Keratinocyte (primary cell): ENCODE data around the gene G6PC1. TPM values are rescaled to one million over a fixed set of nuclear protein-coding genes. Genes with fewer than 3 reads are reported as not detected.
"Not testable (repeated sequence)": the region's sequence is repeated elsewhere in the genome, so short reads cannot be mapped to it uniquely, and the experiment has no call there.

ENCODE experiments used
- DNase-seq: peaks from one replicate; pipeline ENCODE4 v3.0.0-alpha.2; 2011; ENCODE audit warnings: low read depth, missing footprints, low spot score
- FAIRE-seq: peaks from 2 replicates; lab custom pipeline; 2011; peaks lifted over from hg19 to GRCh38; lab: Jason Lieb, UNC
- H2AFZ ChIP-seq: 2 replicates; pipeline ENCODE4 v1.6.0; 2012; ENCODE audit warnings: low read length, control low read depth, inconsistent platforms; ENCODE audit not compliant: control insufficient read depth
- H3K27ac ChIP-seq: 2 replicates; pipeline ENCODE4 v1.5.1; 2011; ENCODE audit warnings: low read length; ENCODE audit not compliant: control insufficient read depth, insufficient read depth
- H3K27me3 ChIP-seq: 3 replicates; pipeline ENCODE4 v1.6.0; 2011; ENCODE audit warnings: low read length; ENCODE audit not compliant: control insufficient read depth, insufficient read depth; ENCODE audit errors: extremely low read depth
- H3K36me3 ChIP-seq, 2 experiments: 2 replicates in 1 of 2; 3 replicates in 1 of 2; pipeline ENCODE4 v1.5.1; 2011; ENCODE audit warnings: low read length in 2 of 2, mild to moderate bottlenecking in 1 of 2; ENCODE audit not compliant: control insufficient read depth in 2 of 2, insufficient read depth in 2 of 2; ENCODE audit errors: extremely low read depth in 1 of 2
- H3K4me1 ChIP-seq: 3 replicates; pipeline ENCODE4 v1.5.1; 2011; ENCODE audit warnings: low read length; ENCODE audit not compliant: control insufficient read depth, insufficient read depth; ENCODE audit errors: extremely low read depth
- H3K4me2 ChIP-seq: 3 replicates; pipeline ENCODE4 v1.6.0; 2011; ENCODE audit warnings: low read depth, low read length; ENCODE audit not compliant: control insufficient read depth, insufficient read depth; ENCODE audit errors: extremely low read depth
- H3K4me3 ChIP-seq, 3 experiments: fragments of 200-600 bp in 1 of 3; sonication (generic) in 1 of 3; 2 replicates in 2 of 3; 3 replicates in 1 of 3; pipeline ENCODE4 v1.5.1; 2011 to 2016; ENCODE audit warnings: low read length in 3 of 3, mild to moderate bottlenecking in 3 of 3, control low read depth in 2 of 3, inconsistent platforms in 1 of 3, low read depth in 1 of 3, mixed read lengths in 1 of 3, mixed run types in 1 of 3, moderate library complexity in 1 of 3; ENCODE audit not compliant: control insufficient read depth in 2 of 3, insufficient read depth in 2 of 3; ENCODE audit errors: extremely low read depth in 1 of 3
- H3K79me2 ChIP-seq: 2 replicates; pipeline ENCODE4 v1.6.0; 2012; ENCODE audit warnings: low read length; ENCODE audit not compliant: control insufficient read depth, insufficient read depth
- H3K9ac ChIP-seq: 3 replicates; pipeline ENCODE4 v1.6.0; 2011; ENCODE audit warnings: low read length; ENCODE audit not compliant: control insufficient read depth, insufficient read depth; ENCODE audit errors: extremely low read depth
- H3K9me1 ChIP-seq: 3 replicates; pipeline ENCODE4 v1.6.0; 2011; ENCODE audit warnings: low read length; ENCODE audit not compliant: control insufficient read depth, insufficient read depth; ENCODE audit errors: extremely low read depth
- H3K9me3 ChIP-seq: 2 replicates; pipeline ENCODE4 v1.5.1; 2012; ENCODE audit warnings: low read depth, low read length; ENCODE audit not compliant: control insufficient read depth
- H4K20me1 ChIP-seq: 3 replicates; pipeline ENCODE4 v1.6.0; 2011; ENCODE audit warnings: low read length; ENCODE audit not compliant: control insufficient read depth, insufficient read depth; ENCODE audit errors: extremely low read depth
- CTCF ChIP-seq, 3 experiments: IDR thresholded peaks in 1 of 3; conservative IDR thresholded peaks in 1 of 3; optimal IDR thresholded peaks in 1 of 3; 2 replicates in 2 of 3; 3 replicates in 1 of 3; pipeline versions ENCODE3 to v1.5.1; 2011; ENCODE audit warnings: low read length in 3 of 3, mild to moderate bottlenecking in 3 of 3, moderate library complexity in 2 of 3, control low read depth in 1 of 3, inconsistent platforms in 1 of 3; ENCODE audit not compliant: insufficient read depth in 2 of 3; ENCODE audit errors: extremely low read depth in 1 of 3
- EZH2 ChIP-seq: IDR thresholded peaks from one replicate; pipeline ENCODE4 v1.6.1; 2012; ENCODE audit warnings: inconsistent platforms, mild to moderate bottlenecking, low read length, moderate library complexity
- dilution Hi-C: fragments of 300-500 bp; cut with MboI; formaldehyde crosslinking; loops from one replicate; pipeline ENCODE4 v1.7.0; 2020; ENCODE audit warnings: low sequenced_read_pairs; ENCODE audit not compliant: extremely low pct_ligation_motif_present
- polyA plus RNA-seq, 5 experiments: library from polyadenylated mRNA; depleted of rRNA in 3 of 5; stranded (reverse) in 3 of 5; stranded (forward) in 1 of 5; unstranded in 1 of 5; fragments of >200 nt; gene quantifications; 1 replicate in 1 of 5; 2 replicates in 3 of 5; 3 replicates in 1 of 5; pipeline versions ENCODE4 v1.2.1 to v1.2.3, GENCODE V29; 2011 to 2012; ENCODE audit warnings: missing spikeins in 2 of 5, low read depth in 1 of 5, low replicate concordance in 1 of 5

G6PC1 gene
- polyA plus RNA-seq, 1 donor (not counting 4 experiments of a cell fraction or from before 2014, with no cell fraction given): not detected

GRCh38 chr17:42880776-42881310 lies 19.8 kb upstream of the G6PC1 start:
- no peak for DNase-seq
- TF ChIP-seq CTCF (optimal IDR thresholded peaks at IDR 0.05 in 1 of 3, IDR thresholded peaks at IDR 0.05 in 1 of 3, conservative IDR thresholded peaks at IDR 0.05 in 1 of 3; ENCODE audit: extremely low read depth in 1 of 3, insufficient read depth in 2 of 3, low read length in 3 of 3): no peak
- no peak for TF ChIP-seq EZH2
- Histone ChIP-seq H3K27ac (no peak overlapping the region), H3K9me3 (no peaks in the 10 kb centered on the region), H3K9ac (no peak overlapping the region), H3K9me1 (no peaks in the 10 kb centered on the region), H3K4me3 (no peak overlapping the region), H4K20me1 (no peaks in the 10 kb centered on the region), H3K4me2 (no peak overlapping the region), H3K36me3 (no peaks in the 10 kb centered on the region), H3K79me2 (no peaks in the 10 kb centered on the region), H3K27me3 (peaks cover 25% of the 10 kb centered on the region), H3K4me1 (no peaks in the 10 kb centered on the region), H2AFZ (no peak overlapping the region)
- no peak for FAIRE-seq
- dilution Hi-C loops: no loop called here

- dilution Hi-C loops, H3K27ac ChIP-seq, H2AFZ ChIP-seq, DNase-seq, H3K9me3 ChIP-seq, H3K9me1 ChIP-seq, H4K20me1 ChIP-seq, H3K4me3 ChIP-seq, H3K9ac ChIP-seq, FAIRE-seq, H3K4me2 ChIP-seq, H3K4me1 ChIP-seq, H3K36me3 ChIP-seq, H3K79me2 ChIP-seq: not testable (repeated sequence)
- H3K27me3 ChIP-seq: peaks cover 25% of the 10 kb centered on the region
These were observed 18.9 kb upstream of the G6PC1 start for GRCh38 chr17:42881706-42882105.

GRCh38 chr17:42882166-42882565 lies 18.4 kb upstream of the G6PC1 start:
- H3K9me3 ChIP-seq: no peaks in the 10 kb centered on the region
- TF ChIP-seq CTCF (optimal IDR thresholded peaks at IDR 0.05 in 1 of 3, IDR thresholded peaks at IDR 0.05 in 1 of 3, conservative IDR thresholded peaks at IDR 0.05 in 1 of 3; ENCODE audit: extremely low read depth in 1 of 3, insufficient read depth in 2 of 3, low read length in 3 of 3) (no peak), EZH2 (no peak)
- H3K36me3 ChIP-seq: no peaks in the 10 kb centered on the region
- no peak for FAIRE-seq
- no peaks in the 10 kb centered on the region for H4K20me1 ChIP-seq
- no peak overlapping the region for H2AFZ ChIP-seq
- H3K27me3 ChIP-seq: peaks cover 22% of the 10 kb centered on the region
- H3K9me1 ChIP-seq: no peaks in the 10 kb centered on the region
- no peak for DNase-seq
- H3K27ac ChIP-seq: no peak overlapping the region
- dilution Hi-C loops: no loop called here
- H3K79me2 ChIP-seq: no peaks in the 10 kb centered on the region
- no peak overlapping the region for H3K9ac ChIP-seq
- H3K4me3 ChIP-seq: no peak overlapping the region
- H3K4me2 ChIP-seq: no peak overlapping the region
- H3K4me1 ChIP-seq: no peaks in the 10 kb centered on the region
